SK-N-SH (cell line): ENCODE measurements around the gene CREB5. TPM values are rescaled to one million over a fixed set of nuclear protein-coding genes. Genes with fewer than 3 reads are reported as not detected.

Experiments used
- CTCF ChIA-PET: fragments of 300-600, 350-600 bp; formaldehyde crosslinking; extraction: SDS; loops from one replicate; lab custom pipeline; 2021; lab: Yijun Ruan, JAX
- POLR2A ChIA-PET: fragments of 350-600 bp; sonication (Branson Sonifier 250); formaldehyde crosslinking; extraction: SDS; loops from one replicate; lab custom pipeline; 2020; ENCODE audit warnings: antibody characterized with exemption, inconsistent platforms; lab: Yijun Ruan, JAX
- DNase-seq: peaks from one replicate; pipeline ENCODE4 v3.0.0; 2012
- H2AFZ ChIP-seq: fragments of 200-600 bp; sonication (generic); 2 replicates; pipeline ENCODE4 v1.8.1; 2016; ENCODE audit warnings: antibody characterized with exemption, mild to moderate bottlenecking, low read depth
- H3F3A ChIP-seq: fragments of 200-600 bp; sonication (generic); replicated peaks from 2 replicates; pipeline ENCODE3; 2016; ENCODE audit warnings: antibody characterized with exemption, mild to moderate bottlenecking; ENCODE audit not compliant: insufficient read depth
- H3K27ac ChIP-seq, 2 experiments: fragments of 200-500 bp in 1 of 2; fragments of 200-600 bp in 1 of 2; sonication (Bioruptor generic) in 1 of 2; sonication (generic), shearing (Covaris generic) in 1 of 2; 2 replicates each; pipeline versions ENCODE4 v1.5.1 to v1.6.1; 2014 to 2016; ENCODE audit warnings: low read depth in 2 of 2, inconsistent platforms in 1 of 2, low read length in 1 of 2, mild to moderate bottlenecking in 1 of 2, mixed read lengths in 1 of 2
- H3K27me3 ChIP-seq: fragments of 200-600 bp; sonication (generic), shearing (Covaris generic); 2 replicates; pipeline ENCODE4 v1.6.1; 2016; ENCODE audit warnings: mixed run types; ENCODE audit not compliant: insufficient read depth
- H3K36me3 ChIP-seq, 2 experiments: fragments of 200-500 bp in 1 of 2; fragments of 200-600 bp in 1 of 2; sonication (Bioruptor generic) in 1 of 2; sonication (generic) in 1 of 2; replicated peaks in 1 of 2; 2 replicates each; pipeline versions ENCODE3 to v1.5.1; 2014 to 2016; ENCODE audit warnings: low read length in 1 of 2, mild to moderate bottlenecking in 1 of 2; ENCODE audit not compliant: insufficient read depth in 2 of 2, control insufficient read depth in 1 of 2
- H3K4me1 ChIP-seq, 2 experiments: fragments of 200-500 bp in 1 of 2; fragments of 200-600 bp in 1 of 2; sonication (Bioruptor generic) in 1 of 2; sonication (generic), shearing (Covaris generic) in 1 of 2; 2 replicates each; pipeline versions ENCODE4 v1.5.1 to v1.6.1; 2014 to 2016; ENCODE audit warnings: low read depth in 1 of 2, low read length in 1 of 2, mixed run types in 1 of 2; ENCODE audit not compliant: insufficient read depth in 2 of 2, control insufficient read depth in 1 of 2
- H3K4me2 ChIP-seq: fragments of 200-600 bp; sonication (generic), shearing (Covaris generic); 2 replicates; pipeline ENCODE4 v1.6.1; 2017; ENCODE audit warnings: mixed run types
- H3K4me3 ChIP-seq, 2 experiments: fragments of 200-500 bp in 1 of 2; fragments of 200-600 bp in 1 of 2; sonication (Bioruptor generic) in 1 of 2; sonication (generic), shearing (Covaris generic) in 1 of 2; 2 replicates each; pipeline versions ENCODE4 v1.5.1 to v1.8.1; 2014 to 2016; ENCODE audit warnings: low read depth in 2 of 2, inconsistent platforms in 1 of 2, low read length in 1 of 2, mild to moderate bottlenecking in 1 of 2, mixed read lengths in 1 of 2, moderate library complexity in 1 of 2
- H3K79me2 ChIP-seq: fragments of 200-600 bp; sonication (generic); 2 replicates; pipeline ENCODE4 v1.8.1; 2017; ENCODE audit warnings: mild to moderate bottlenecking; ENCODE audit not compliant: insufficient read depth
- H3K9ac ChIP-seq: fragments of 200-600 bp; sonication (generic); 2 replicates; pipeline ENCODE4 v1.6.1; 2017; ENCODE audit warnings: mixed run types
- H3K9me2 ChIP-seq: fragments of 200-600 bp; sonication (generic); 2 replicates; pipeline ENCODE4 v1.6.1; 2017; ENCODE audit warnings: mixed run types
- H3K9me3 ChIP-seq: fragments of 200-600 bp; sonication (generic); 2 replicates; pipeline ENCODE4 v1.6.1; 2017; ENCODE audit warnings: mixed run types, mild to moderate bottlenecking, moderate library complexity
- H4K20me1 ChIP-seq: fragments of 200-600 bp; sonication (generic); 2 replicates; pipeline ENCODE4 v1.6.1; 2017; ENCODE audit warnings: mild to moderate bottlenecking, mixed run types; ENCODE audit not compliant: insufficient read depth
- CHD2 ChIP-seq: fragments of 150-350 bp; IDR thresholded peaks from 2 replicates; pipeline ENCODE4 v1.6.1; 2018; ENCODE audit warnings: low read length; ENCODE audit not compliant: partially characterized antibody
- EP300 ChIP-seq, 2 experiments: IDR thresholded peaks; 2 replicates each; pipeline versions ENCODE4 v1.4.0 to v1.6.1; 2012; ENCODE audit warnings: borderline replicate concordance in 1 of 2, low read depth in 1 of 2, low read length in 1 of 2
- EZH2phosphoT487 ChIP-seq: fragments of 200-600 bp; sonication (generic); IDR thresholded peaks from 2 replicates; pipeline ENCODE4 v1.6.1; 2017; ENCODE audit warnings: low read depth, mixed run types, mild to moderate bottlenecking, antibody characterized with exemption, moderate library complexity, borderline replicate concordance
- FOSL2 ChIP-seq: IDR thresholded peaks from 2 replicates; pipeline ENCODE4 v1.4.0; 2012; ENCODE audit warnings: low read depth, mild to moderate bottlenecking, moderate library complexity, borderline replicate concordance
- FOXM1 ChIP-seq: IDR thresholded peaks from 2 replicates; pipeline ENCODE4 v1.4.0; 2012; ENCODE audit warnings: low read depth, mild to moderate bottlenecking
- JUND ChIP-seq: IDR thresholded peaks from 2 replicates; pipeline ENCODE4 v1.4.0; 2012
- MEF2A ChIP-seq: IDR thresholded peaks from 2 replicates; pipeline ENCODE4 v1.4.0; 2012; ENCODE audit warnings: low read depth, borderline replicate concordance
- RAD21 ChIP-seq: IDR thresholded peaks from 2 replicates; pipeline ENCODE4 v1.6.1; 2012; ENCODE audit warnings: mild to moderate bottlenecking, low read length
- RCOR1 ChIP-seq: fragments of 150-350 bp; IDR thresholded peaks from 2 replicates; pipeline ENCODE4 v1.6.1; 2017; ENCODE audit warnings: antibody characterized with exemption, low read length
- RFX5 ChIP-seq: IDR thresholded peaks from 2 replicates; pipeline ENCODE4 v1.6.1; 2012; ENCODE audit warnings: mild to moderate bottlenecking, improper control_type of control experiment, low read length
- USF1 ChIP-seq: IDR thresholded peaks from 2 replicates; pipeline ENCODE4 v1.4.0; 2012; ENCODE audit warnings: low read depth, borderline replicate concordance
- USF2 ChIP-seq: fragments of 150-350 bp; IDR thresholded peaks from 2 replicates; pipeline ENCODE4 v1.6.1; 2017; ENCODE audit warnings: antibody characterized with exemption, low read length, low read depth, borderline replicate concordance
- YY1 ChIP-seq: IDR thresholded peaks from 2 replicates; pipeline ENCODE4 v1.4.0; 2012; ENCODE audit warnings: low read depth, mild to moderate bottlenecking
- WGBS: methylation state at CpG from one replicate; pipeline ENCODE4 v1.1.6; 2017; ENCODE audit warnings: low lambda C conversion rate; 5-methylcytosine and 5-hydroxymethylcytosine counted together
- polyA plus RNA-seq, 3 experiments: library from polyadenylated mRNA; depleted of rRNA; stranded (reverse); fragments of >200 nt; gene quantifications; 2 replicates each; pipeline ENCODE4 v1.2.3, GENCODE V29; 2012

CREB5 gene
- polyA plus RNA-seq, 1 of the 3 experiments (the other 2 are of a cell fraction) = 19.3 TPM

- H3K79me2 ChIP-seq = no peaks in the 10 kb centered on the region
- CTCF ChIA-PET = interaction anchor here (1.4 to 3.4 kb wide), 3 partner anchors 8 to 20 kb away, joined by 3 to 12 read pairs (median 4); no protein-coding TSS in a partner anchor
- no peaks in the 10 kb centered on the region for H4K20me1 ChIP-seq
- H3K4me3 ChIP-seq = no peak overlapping the region
- H3K27me3 ChIP-seq = no peaks in the 10 kb centered on the region
- no peak overlapping the region for H2AFZ ChIP-seq
- no peak overlapping the region for H3K9ac ChIP-seq
- POLR2A ChIA-PET = no interaction called here
- no peak overlapping the region for H3K4me2 ChIP-seq
- no peaks in the 10 kb centered on the region for H3K4me1 ChIP-seq
- H3K36me3 ChIP-seq = no peaks in the 10 kb centered on the region
- no peaks in the 10 kb centered on the region for H3K9me3 ChIP-seq
- DNase-seq = no peak
- H3F3A ChIP-seq = no peaks in the 10 kb centered on the region
- WGBS = 34% methylated on average over 3 of the region's 3 CpGs
- H3K9me2 ChIP-seq = no peaks in the 10 kb centered on the region
- H3K27ac ChIP-seq = no peak overlapping the region
- TF ChIP-seq FOSL2 = no peak
- no peak for TF ChIP-seq EZH2phosphoT487
- no peak for TF ChIP-seq JUND
- TF ChIP-seq EP300 (IDR thresholded peaks at IDR 0.05; ENCODE audit: borderline replicate concordance in 1 of 2, low read depth in 1 of 2, low read length in 1 of 2) = no peak
- no peak for TF ChIP-seq MEF2A
- TF ChIP-seq RFX5 = no peak
- TF ChIP-seq FOXM1 = no peak
- no peak for TF ChIP-seq USF2
- no peak for TF ChIP-seq CHD2
Observed at GRCh38 chr7:28832669-28833068, 420.4 kb downstream of the CREB5 start.

GRCh38 chr7:28835800-28836199 lies 423.5 kb downstream of the CREB5 start:
- H3K4me1 ChIP-seq = no peaks in the 10 kb centered on the region
- CTCF ChIA-PET = interaction anchor here (1.2 to 1.6 kb wide), 3 partner anchors 8 to 19 kb away, joined by 3 to 4 read pairs (median 3); no protein-coding TSS in a partner anchor
- no peaks in the 10 kb centered on the region for H3K9me2 ChIP-seq
- H3F3A ChIP-seq = no peaks in the 10 kb centered on the region
- POLR2A ChIA-PET = no interaction called here
- H3K36me3 ChIP-seq = no peaks in the 10 kb centered on the region
- no peak overlapping the region for H2AFZ ChIP-seq
- no peaks in the 10 kb centered on the region for H3K79me2 ChIP-seq
- no peak for TF ChIP-seq USF1
- TF ChIP-seq YY1 = no peak
- no peak for TF ChIP-seq RAD21
- TF ChIP-seq RCOR1 = no peak
- H3K27me3 ChIP-seq = no peaks in the 10 kb centered on the region
- H3K4me3 ChIP-seq = no peak overlapping the region
- no peak for DNase-seq
- no peak overlapping the region for H3K9ac ChIP-seq
- no peaks in the 10 kb centered on the region for H4K20me1 ChIP-seq
- H3K27ac ChIP-seq = no peak overlapping the region
- no peaks in the 10 kb centered on the region for H3K9me3 ChIP-seq
- H3K4me2 ChIP-seq = no peak overlapping the region
